RWPE1 (cell line): ENCODE results near the gene S1PR2.

Source experiments
- CTCF ChIA-PET: fragments of 350-600 bp; sonication (Branson Sonifier 250); formaldehyde crosslinking; extraction: SDS; loops from one replicate; lab custom pipeline; 2021; lab: Yijun Ruan, JAX
- POLR2A ChIA-PET: fragments of 400-600 bp; formaldehyde crosslinking; extraction: SDS; loops from one replicate; lab custom pipeline; 2020; ENCODE audit warnings: antibody characterized with exemption; ENCODE audit not compliant: low non-redundant PET; lab: Yijun Ruan, JAX
- DNase-seq: peaks from one replicate; pipeline ENCODE4 v3.0.0; 2012; ENCODE audit warnings: low spot score
- H3K27ac ChIP-seq: fragments of 450-650 bp; 2 replicates; pipeline ENCODE4 v1.5.1; 2017
- TF ChIP-seq, protein P1 (sequence below): fragments of 450-650 bp; conservative IDR thresholded peaks from 2 replicates; pipeline ENCODE4 v1.5.1; 2017; ENCODE audit warnings: low read depth, mild to moderate bottlenecking

Gene S1PR2

GRCh38 chr19:10191347-10191746, 39.8 kb downstream of the S1PR2 start:
- CTCF ChIA-PET, result no interaction called here

DNA sequence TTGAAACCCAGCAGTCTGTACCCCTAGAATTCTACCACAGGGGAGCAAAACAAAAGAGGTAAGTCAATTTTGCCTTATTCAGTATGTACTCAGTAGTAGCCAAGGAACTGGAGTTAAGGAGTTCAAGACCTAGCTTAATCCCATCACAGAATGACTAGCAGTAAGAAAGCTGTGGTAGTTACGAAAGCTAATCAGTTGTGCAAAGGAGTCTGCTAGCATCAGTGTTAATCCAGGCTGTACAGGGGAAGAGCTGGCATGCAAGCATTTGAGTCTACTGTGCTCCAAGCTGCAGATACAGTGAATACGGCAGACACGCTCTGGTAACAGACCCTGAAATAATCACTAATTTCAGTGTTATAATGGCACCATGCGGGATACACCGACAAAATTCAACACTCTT, 41.1 kb downstream of the S1PR2 start:
- TF ChIP-seq, protein P1, sequence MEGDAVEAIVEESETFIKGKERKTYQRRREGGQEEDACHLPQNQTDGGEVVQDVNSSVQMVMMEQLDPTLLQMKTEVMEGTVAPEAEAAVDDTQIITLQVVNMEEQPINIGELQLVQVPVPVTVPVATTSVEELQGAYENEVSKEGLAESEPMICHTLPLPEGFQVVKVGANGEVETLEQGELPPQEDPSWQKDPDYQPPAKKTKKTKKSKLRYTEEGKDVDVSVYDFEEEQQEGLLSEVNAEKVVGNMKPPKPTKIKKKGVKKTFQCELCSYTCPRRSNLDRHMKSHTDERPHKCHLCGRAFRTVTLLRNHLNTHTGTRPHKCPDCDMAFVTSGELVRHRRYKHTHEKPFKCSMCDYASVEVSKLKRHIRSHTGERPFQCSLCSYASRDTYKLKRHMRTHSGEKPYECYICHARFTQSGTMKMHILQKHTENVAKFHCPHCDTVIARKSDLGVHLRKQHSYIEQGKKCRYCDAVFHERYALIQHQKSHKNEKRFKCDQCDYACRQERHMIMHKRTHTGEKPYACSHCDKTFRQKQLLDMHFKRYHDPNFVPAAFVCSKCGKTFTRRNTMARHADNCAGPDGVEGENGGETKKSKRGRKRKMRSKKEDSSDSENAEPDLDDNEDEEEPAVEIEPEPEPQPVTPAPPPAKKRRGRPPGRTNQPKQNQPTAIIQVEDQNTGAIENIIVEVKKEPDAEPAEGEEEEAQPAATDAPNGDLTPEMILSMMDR, result no peak
- ChIA-PET CTCF (interaction anchor here (0.6 kb wide), 1 partner anchor 1871 kb away, joined by 3 read pairs; no protein-coding TSS in a partner anchor), POLR2A (interaction anchor here (0.6 kb wide), 1 partner anchor 29 kb away, joined by 3 read pairs; no protein-coding TSS in a partner anchor)
- no peak for DNase-seq
- H3K27ac ChIP-seq, result no peak overlapping the region

More at GRCh38 chr19:10191347-10191746, 39.8 kb downstream of the S1PR2 start:
- H3K27ac ChIP-seq, result peak overlapping the region; percentile 15; the same call in 1 of the 2 replicates
- TF ChIP-seq, protein P1, result no peak
- POLR2A ChIA-PET, result no interaction called here
- no peak for DNase-seq

DNA sequence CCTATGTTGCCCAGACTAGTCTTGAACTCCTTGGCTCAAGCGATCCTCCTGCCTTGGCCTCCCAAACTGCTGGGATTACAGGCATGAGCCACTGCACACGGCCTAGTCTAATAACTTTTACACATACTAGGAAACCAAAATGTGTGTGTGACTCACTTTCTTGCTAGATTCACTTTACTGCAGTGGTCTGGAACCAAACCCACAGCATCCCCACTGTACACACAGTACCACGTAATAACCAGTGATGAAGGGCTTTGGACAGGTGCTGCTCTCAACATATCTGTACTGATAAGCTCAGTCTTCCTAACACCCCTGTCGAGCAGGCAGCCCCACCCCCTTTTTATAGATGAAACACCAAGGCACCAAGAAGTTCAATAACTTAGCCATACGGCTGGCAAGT, 41.5 kb downstream of the S1PR2 start:
- CTCF ChIA-PET, result interaction anchor here (0.6 kb wide), 1 partner anchor 1871 kb away, joined by 3 read pairs; no protein-coding TSS in a partner anchor
- POLR2A ChIA-PET, result interaction anchor here (0.6 to 0.7 kb wide), 3 partner anchors 30 to 685 kb away, joined by 3 to 5 read pairs (median 3); no protein-coding TSS in a partner anchor
- DNase-seq, result no peak
- no peak overlapping the region for H3K27ac ChIP-seq
- TF ChIP-seq, protein P1, result no peak

DNA sequence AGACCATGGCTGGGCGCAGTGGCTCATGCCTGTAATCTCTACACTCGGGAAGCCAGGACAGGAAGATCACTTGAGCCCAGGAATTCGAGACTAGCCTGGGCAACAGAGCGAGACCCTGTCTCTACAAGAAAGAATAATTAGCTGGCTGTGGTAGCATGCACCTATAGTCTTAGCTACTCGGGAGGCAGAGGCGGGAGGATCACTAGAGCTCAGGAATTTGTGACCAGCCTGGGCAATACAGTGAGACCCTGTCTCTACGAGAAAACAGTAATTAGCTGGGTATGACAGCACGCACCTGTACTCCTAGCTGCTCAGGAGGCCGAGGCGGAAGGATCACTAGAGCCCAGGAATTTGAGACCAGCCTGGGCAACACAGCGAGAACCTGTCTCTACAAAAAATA, 43.8 kb downstream of the S1PR2 start:
- TF ChIP-seq, protein P1, result no peak
- POLR2A ChIA-PET, result interaction anchor here (0.6 kb wide), 2 partner anchors 10 to 13 kb away, joined by 3 to 6 read pairs; no protein-coding TSS in a partner anchor
- CTCF ChIA-PET, result no interaction called here
- H3K27ac ChIP-seq, result peak overlapping the region; percentile 34
- DNase-seq, result no peak

GRCh38 chr19:10184636-10185035, 46.5 kb downstream of the S1PR2 start:
- peak overlapping the region; percentile 45 for H3K27ac ChIP-seq
- ChIA-PET CTCF (interaction anchor here (0.8 to 0.9 kb wide), 2 partner anchors 65 to 74 kb away, joined by 3 to 4 read pairs; no protein-coding TSS in a partner anchor), POLR2A (no interaction called here)
- TF ChIP-seq, protein P1, result no peak
- peak; percentile 13 for DNase-seq

GRCh38 chr19:10183926-10184325, 47.2 kb downstream of the S1PR2 start:
- DNase-seq, result no peak
- ChIA-PET CTCF (no interaction called here), POLR2A (interaction anchor here (0.8 kb wide), 1 partner anchor 13 kb away, joined by 3 read pairs; no protein-coding TSS in a partner anchor)
- peak overlapping the region; percentile 45 for H3K27ac ChIP-seq
- TF ChIP-seq, protein P1, result no peak
